Osteocyte (in vitro differentiated cells): Measurements from ENCODE around the gene ITPRIPL2. TPM values are rescaled to one million over a fixed set of nuclear protein-coding genes. Genes with fewer than 3 reads are reported as not detected.

Source experiments
- DNase-seq: peaks from one replicate; pipeline ENCODE4 v3.0.0; 2021; ENCODE audit warnings: mixed read lengths; ENCODE audit not compliant: unreplicated experiment; ENCODE audit errors: extremely low spot score
- H3K27ac Mint-ChIP-seq: one replicate; pipeline ENCODE4 v1.8.0; 2021; ENCODE audit warnings: mild to moderate bottlenecking, mixed read lengths; ENCODE audit not compliant: unreplicated experiment
- H3K27me3 Mint-ChIP-seq: one replicate; pipeline ENCODE4 v1.8.0; 2021; ENCODE audit warnings: mixed read lengths; ENCODE audit not compliant: unreplicated experiment
- H3K36me3 Mint-ChIP-seq: one replicate; pipeline ENCODE4 v1.8.0; 2021; ENCODE audit warnings: mixed read lengths; ENCODE audit not compliant: unreplicated experiment
- H3K4me1 Mint-ChIP-seq: one replicate; pipeline ENCODE4 v1.8.0; 2021; ENCODE audit warnings: mixed read lengths; ENCODE audit not compliant: unreplicated experiment
- H3K4me3 Mint-ChIP-seq: one replicate; pipeline ENCODE4 v1.8.0; 2021; ENCODE audit warnings: mild to moderate bottlenecking, moderate library complexity, mixed read lengths; ENCODE audit not compliant: unreplicated experiment
- H3K9me3 Mint-ChIP-seq: one replicate; pipeline ENCODE4 v1.8.0; 2021; ENCODE audit warnings: mixed read lengths; ENCODE audit not compliant: unreplicated experiment
- total RNA-seq: library from RNA; stranded (reverse); gene quantifications from 2 replicates; pipeline ENCODE4 v1.2.1, GENCODE V29; 2021
- TF ChIP-seq, protein P1 (sequence below): fragments of 200-600 bp; sonication (generic); IDR thresholded peaks from 2 replicates; pipeline ENCODE4 v1.5.0; 2021; ENCODE audit warnings: antibody characterized with exemption, mild to moderate bottlenecking, moderate library complexity

The ITPRIPL2 gene
- total RNA-seq, 1 donor from 2014 or later = 56.1 TPM

DNA sequence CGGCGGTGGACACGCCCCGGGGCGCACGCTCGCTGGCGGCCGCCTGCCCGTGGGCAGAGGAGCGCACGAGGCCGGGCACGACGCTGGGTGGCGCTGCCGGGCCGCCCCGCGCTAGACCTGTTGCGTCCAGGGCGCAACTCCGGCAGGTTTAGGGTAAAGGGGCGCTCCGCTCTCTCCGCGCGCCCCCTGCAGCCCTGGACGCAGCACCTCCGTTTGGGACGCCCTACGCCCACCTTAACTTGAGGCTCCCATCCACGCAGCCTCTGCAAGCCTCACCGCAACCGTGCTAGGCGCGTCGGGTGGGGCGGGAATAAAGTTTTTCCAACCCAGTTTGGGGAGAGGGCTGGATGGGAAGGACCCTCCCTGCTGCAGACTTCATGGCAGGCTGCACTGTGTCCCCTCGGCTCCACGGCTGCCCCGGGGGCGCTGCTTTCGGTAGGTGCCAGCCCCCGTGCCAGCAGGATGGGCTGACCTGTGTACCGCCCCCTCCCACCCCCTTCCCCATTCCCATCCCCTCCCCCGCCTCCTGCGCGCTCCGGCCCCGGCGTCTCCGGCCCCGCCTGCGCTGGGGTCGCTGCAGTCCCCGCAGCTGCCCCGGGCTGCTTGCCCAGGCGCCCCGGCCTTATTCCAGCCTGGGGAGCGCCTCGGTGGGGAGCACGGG is 54.1 kb downstream of the ITPRIPL2 start, which contains the start of gene SYT17:
Gene SYT17, plus strand, starts transcription at position 531 of the 661 bp plus-strand sequence. CDS start 407 bp downstream, outside the sequence.
- no peak within 1 kb of the TSS for H3K27ac Mint-ChIP-seq
- H3K4me1 Mint-ChIP-seq = peaks cover 5% of the 10 kb centered on the region
- H3K36me3 Mint-ChIP-seq = no peaks in the 10 kb centered on the region
- no peaks in the 10 kb centered on the region for H3K9me3 Mint-ChIP-seq
- H3K27me3 Mint-ChIP-seq = peaks cover 43% of the 10 kb centered on the region
- H3K4me3 Mint-ChIP-seq = peak within 1 kb of the TSS; percentile 63
- TF ChIP-seq, protein P1, sequence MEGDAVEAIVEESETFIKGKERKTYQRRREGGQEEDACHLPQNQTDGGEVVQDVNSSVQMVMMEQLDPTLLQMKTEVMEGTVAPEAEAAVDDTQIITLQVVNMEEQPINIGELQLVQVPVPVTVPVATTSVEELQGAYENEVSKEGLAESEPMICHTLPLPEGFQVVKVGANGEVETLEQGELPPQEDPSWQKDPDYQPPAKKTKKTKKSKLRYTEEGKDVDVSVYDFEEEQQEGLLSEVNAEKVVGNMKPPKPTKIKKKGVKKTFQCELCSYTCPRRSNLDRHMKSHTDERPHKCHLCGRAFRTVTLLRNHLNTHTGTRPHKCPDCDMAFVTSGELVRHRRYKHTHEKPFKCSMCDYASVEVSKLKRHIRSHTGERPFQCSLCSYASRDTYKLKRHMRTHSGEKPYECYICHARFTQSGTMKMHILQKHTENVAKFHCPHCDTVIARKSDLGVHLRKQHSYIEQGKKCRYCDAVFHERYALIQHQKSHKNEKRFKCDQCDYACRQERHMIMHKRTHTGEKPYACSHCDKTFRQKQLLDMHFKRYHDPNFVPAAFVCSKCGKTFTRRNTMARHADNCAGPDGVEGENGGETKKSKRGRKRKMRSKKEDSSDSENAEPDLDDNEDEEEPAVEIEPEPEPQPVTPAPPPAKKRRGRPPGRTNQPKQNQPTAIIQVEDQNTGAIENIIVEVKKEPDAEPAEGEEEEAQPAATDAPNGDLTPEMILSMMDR = peak; percentile 73
- DNase-seq = no peak

DNA sequence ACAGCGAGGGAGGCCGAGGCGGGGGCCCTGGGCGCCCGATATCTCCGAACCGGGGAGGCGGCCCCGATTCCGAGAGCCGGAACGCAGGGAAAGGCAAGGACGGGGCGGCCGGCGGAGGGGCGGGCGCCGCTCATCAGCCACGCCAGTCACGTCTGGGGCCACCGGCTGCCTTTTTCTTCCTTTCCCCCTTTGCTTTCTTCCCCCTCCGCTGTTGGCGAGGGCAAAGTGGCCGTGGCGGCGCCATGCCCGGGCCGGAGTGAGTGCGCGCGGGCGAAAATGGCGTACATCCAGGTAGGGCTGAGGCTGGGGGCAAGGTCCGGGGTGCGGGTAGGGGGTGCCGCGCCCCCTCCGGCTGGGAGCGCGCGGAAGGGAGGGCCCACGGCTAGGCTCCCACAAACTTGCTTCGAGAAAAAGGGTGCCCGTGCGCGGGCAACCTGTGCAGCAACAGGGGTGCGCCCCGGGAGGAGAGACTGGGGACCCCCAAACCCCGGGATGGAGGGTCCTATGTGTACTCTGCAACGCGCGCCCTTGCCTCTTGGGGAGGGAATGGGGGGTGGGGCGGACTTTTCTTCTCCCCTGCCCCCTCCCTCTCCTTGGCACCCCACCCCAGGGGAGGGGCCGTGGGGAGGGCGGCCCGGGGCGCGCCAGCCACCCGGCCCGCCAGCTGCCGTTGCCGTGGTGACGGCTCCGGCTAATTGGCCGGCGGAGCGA is 54.8 kb downstream of the ITPRIPL2 start:
- DNase-seq = no peak

DNA sequence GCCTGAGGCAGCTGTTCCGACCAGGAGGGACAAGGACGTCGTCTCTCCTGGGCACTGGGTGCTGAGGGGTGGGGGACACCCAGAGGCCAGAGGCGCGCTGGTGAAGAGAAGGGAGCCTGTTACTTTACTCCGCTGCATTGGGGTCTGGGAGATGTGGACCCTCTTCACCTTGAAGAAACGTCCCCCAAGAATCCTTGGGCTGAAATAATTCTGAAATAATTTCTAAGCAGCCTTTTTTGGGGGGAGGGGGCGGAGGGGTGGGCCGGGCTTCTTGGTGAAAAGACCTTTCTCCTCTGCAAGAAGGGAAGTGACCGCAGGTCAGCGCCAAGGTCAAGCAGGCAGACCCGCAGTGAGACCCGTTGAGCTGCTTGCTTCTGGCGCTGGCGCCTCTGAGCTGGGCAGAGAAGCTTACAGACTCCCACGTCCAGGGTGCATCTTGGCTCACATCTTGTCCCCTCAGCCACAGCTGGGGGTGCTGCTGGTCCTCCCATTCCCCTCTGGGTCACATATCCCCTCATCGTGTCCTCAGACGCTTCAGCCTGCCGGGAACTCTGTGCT is 55.4 kb downstream of the ITPRIPL2 start:
- no peaks in the 10 kb centered on the region for H3K36me3 Mint-ChIP-seq
- peaks cover 5% of the 10 kb centered on the region for H3K4me1 Mint-ChIP-seq
- peaks cover 49% of the 10 kb centered on the region for H3K27me3 Mint-ChIP-seq
- H3K4me3 Mint-ChIP-seq = peak overlapping the region; percentile 44
- DNase-seq = no peak
- TF ChIP-seq, protein P1 = no peak
- H3K9me3 Mint-ChIP-seq = no peaks in the 10 kb centered on the region
- no peak overlapping the region for H3K27ac Mint-ChIP-seq

More for the DNA sequence above, 54.8 kb downstream of the ITPRIPL2 start:
- TF ChIP-seq, protein P1 = no peak
- peaks cover 5% of the 10 kb centered on the region for H3K4me1 Mint-ChIP-seq
- no peaks in the 10 kb centered on the region for H3K9me3 Mint-ChIP-seq
- H3K27me3 Mint-ChIP-seq = peaks cover 44% of the 10 kb centered on the region
- H3K27ac Mint-ChIP-seq = no peak overlapping the region
- peak overlapping the region; percentile 63 for H3K4me3 Mint-ChIP-seq
- H3K36me3 Mint-ChIP-seq = no peaks in the 10 kb centered on the region

DNA sequence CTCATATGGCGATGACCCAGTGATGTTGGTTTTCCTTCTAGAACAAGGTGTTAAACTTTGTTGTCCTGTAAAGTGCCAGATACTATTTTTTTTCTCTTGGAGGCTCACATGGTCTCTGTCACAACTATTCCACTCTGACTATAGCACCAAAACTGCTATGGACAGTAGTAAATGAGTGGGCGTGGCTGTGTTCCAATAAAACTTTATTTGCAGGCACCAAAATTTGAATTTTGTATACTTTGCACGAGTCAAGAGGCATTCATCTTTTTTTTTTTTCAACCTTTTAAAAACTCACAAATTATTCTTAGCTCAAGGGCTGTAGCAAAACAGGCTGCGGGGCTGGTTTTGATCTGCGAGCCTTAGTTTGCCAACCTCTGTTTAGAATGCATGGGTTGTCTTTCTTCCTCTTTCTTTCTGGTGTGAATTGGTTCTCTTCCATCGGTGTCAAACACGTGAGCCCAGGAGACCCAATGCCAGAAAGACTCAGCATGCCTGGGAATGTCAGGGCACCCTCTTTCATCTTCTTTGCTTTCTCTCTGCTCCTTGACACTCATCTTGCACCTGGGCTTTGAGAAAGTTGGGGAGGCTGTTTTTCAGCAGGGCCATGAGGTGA is 56.4 kb downstream of the ITPRIPL2 start:
- peaks cover 48% of the 10 kb centered on the region for H3K27me3 Mint-ChIP-seq
- H3K36me3 Mint-ChIP-seq = no peaks in the 10 kb centered on the region
- H3K9me3 Mint-ChIP-seq = no peaks in the 10 kb centered on the region
- H3K27ac Mint-ChIP-seq = no peak overlapping the region
- no peak for DNase-seq
- peaks cover 5% of the 10 kb centered on the region for H3K4me1 Mint-ChIP-seq
- TF ChIP-seq, protein P1 = no peak
- peak overlapping the region; percentile 44 for H3K4me3 Mint-ChIP-seq

Other genes with a start within 250 kb of the ITPRIPL2 start
- 77.9 and 89.6 TPM in 2 replicates for gene SMG1, start 187.6 kb upstream of the ITPRIPL2 start, total RNA-seq
- 1.2 and 2.0 TPM in 2 replicates for gene TMC7, start 130.0 kb upstream of the ITPRIPL2 start, total RNA-seq
- 27.1 and 31.6 TPM in 2 replicates for gene COQ7, start 46.4 kb upstream of the ITPRIPL2 start, total RNA-seq
- not detected in 2 replicates for gene SYT17, start 54.3 kb downstream of the ITPRIPL2 start, total RNA-seq
- gene CLEC19A, start 171.8 kb downstream of the ITPRIPL2 start, total RNA-seq = not detected in 2 replicates